Breast epithelium (tissue), 3 donors: ENCODE data around the gene UTP14A.

Source experiments
- POLR2A ChIP-seq: fragments of 450-650 bp; IDR thresholded peaks from one replicate; pipeline ENCODE4 v1.6.1; 2016; ENCODE audit warnings: antibody characterized with exemption, mild to moderate bottlenecking, moderate library complexity
- POLR2AphosphoS5 ChIP-seq, 3 donors: sonication (generic); formaldehyde crosslinking; IDR thresholded peaks; one replicate each; pipeline ENCODE4 v1.6.1; 2017; ENCODE audit warnings: antibody characterized with exemption in 3 of 3

DNA sequence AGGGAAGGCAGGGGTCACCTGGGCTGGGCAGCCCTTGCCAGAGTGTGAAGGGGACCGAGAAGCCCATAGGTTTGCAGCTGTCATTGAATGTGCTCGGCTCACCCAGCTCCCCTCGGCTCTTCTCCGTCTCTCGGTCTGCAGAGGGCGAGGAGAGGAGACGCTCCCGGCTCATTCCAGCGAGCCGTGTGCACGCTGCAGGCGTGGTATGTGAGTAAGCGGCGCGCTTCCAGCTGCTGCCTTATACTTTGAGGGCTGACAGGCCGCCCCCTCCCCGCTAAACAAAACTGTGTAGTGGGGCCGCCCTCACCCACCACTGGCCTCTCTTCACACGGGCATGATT lies 53.5 kb downstream of the UTP14A start:
- TF ChIP-seq POLR2A (no peak), POLR2AphosphoS5 (IDR thresholded peaks at IDR 0.05) (no peak)
